Endothelial cell of umbilical vein (primary cell): ENCODE results near the gene NPY. TPM values are rescaled to one million over a fixed set of nuclear protein-coding genes. Genes with fewer than 3 reads are reported as not detected.

Experiments used
- BruUV-seq: library from RNA; stranded (reverse); fragments of 400-500 nt; replicated peaks from 2 replicates; lab custom pipeline; 2021; lab: Mats Ljungman, UMichigan
- CTCF ChIA-PET: fragments of 300-600, 350-600 bp; sonication (Branson Sonifier 250); formaldehyde crosslinking; loops from one replicate; lab custom pipeline; 2021; ENCODE audit warnings: antibody characterized with exemption, inconsistent platforms; lab: Charles Lee
- POLR2A ChIA-PET: fragments of 300-600, 350-600 bp; sonication (Branson Sonifier 250); formaldehyde crosslinking; loops from one replicate; lab custom pipeline; 2021; ENCODE audit warnings: antibody characterized with exemption, inconsistent platforms; lab: Charles Lee
- DNase-seq: peaks from one replicate; pipeline ENCODE4 v3.0.0-alpha.2; 2011; ENCODE audit warnings: low read depth, low spot score
- FAIRE-seq: peaks from 2 replicates; lab custom pipeline; 2011; peaks lifted over from hg19 to GRCh38; lab: Jason Lieb, UNC
- H2AFZ ChIP-seq: 2 replicates; pipeline ENCODE4 v1.6.0; 2012; ENCODE audit warnings: low read depth, low read length, control low read depth, inconsistent platforms
- H3K27ac ChIP-seq: 2 replicates; pipeline ENCODE4 v1.5.1; 2011; ENCODE audit warnings: low read depth, mild to moderate bottlenecking, control low read depth, low read length, moderate library complexity; ENCODE audit not compliant: insufficient read depth
- H3K27me3 ChIP-seq, 2 experiments: 2 replicates each; pipeline versions ENCODE4 v1.6.0 to v1.6.1; 2011; ENCODE audit warnings: low read length in 2 of 2, mixed read lengths in 1 of 2; ENCODE audit not compliant: control insufficient read depth in 2 of 2, insufficient read depth in 2 of 2
- H3K36me3 ChIP-seq, 2 experiments: 2 replicates in 1 of 2; 3 replicates in 1 of 2; pipeline ENCODE4 v1.5.1; 2011; ENCODE audit warnings: low read length in 2 of 2, mild to moderate bottlenecking in 1 of 2, moderate library complexity in 1 of 2; ENCODE audit not compliant: control insufficient read depth in 2 of 2, insufficient read depth in 2 of 2; ENCODE audit errors: extremely low read depth in 1 of 2
- H3K4me1 ChIP-seq: 3 replicates; pipeline ENCODE4 v1.5.1; 2011; ENCODE audit warnings: mild to moderate bottlenecking, low read length; ENCODE audit not compliant: control insufficient read depth, insufficient read depth; ENCODE audit errors: extremely low read depth
- H3K4me2 ChIP-seq: 2 replicates; pipeline ENCODE4 v1.6.1; 2011; ENCODE audit warnings: low read length, control low read depth, mixed read lengths; ENCODE audit not compliant: insufficient read depth
- H3K4me3 ChIP-seq, 3 experiments: fragments of 200-600 bp in 1 of 3; sonication (generic), shearing (Covaris generic) in 1 of 3; replicated peaks in 1 of 3; 2 replicates each; pipeline ENCODE4 v1.5.1; 2011 to 2016; ENCODE audit warnings: control low read depth in 3 of 3, low read length in 3 of 3, mild to moderate bottlenecking in 2 of 3, inconsistent platforms in 1 of 3, low read depth in 1 of 3, moderate library complexity in 1 of 3; ENCODE audit not compliant: insufficient read depth in 1 of 3
- H3K79me2 ChIP-seq: 2 replicates; pipeline ENCODE4 v1.6.0; 2012; ENCODE audit warnings: low read length, inconsistent platforms; ENCODE audit not compliant: control insufficient read depth, insufficient read depth
- H3K9ac ChIP-seq: replicated peaks from 2 replicates; pipeline ENCODE3; 2011; ENCODE audit warnings: low read length, control low read depth; ENCODE audit not compliant: insufficient read depth; ENCODE audit errors: extremely low read depth
- H3K9me1 ChIP-seq: replicated peaks from 3 replicates; pipeline ENCODE4 v1.6.0; 2011; ENCODE audit warnings: mild to moderate bottlenecking, low read length; ENCODE audit not compliant: control insufficient read depth, insufficient read depth; ENCODE audit errors: extremely low read depth
- H3K9me3 ChIP-seq: replicated peaks from 2 replicates; pipeline ENCODE4 v1.5.1; 2012; ENCODE audit warnings: low read length, inconsistent platforms; ENCODE audit not compliant: control insufficient read depth, insufficient read depth
- H4K20me1 ChIP-seq: replicated peaks from 2 replicates; pipeline ENCODE3; 2011; ENCODE audit warnings: mild to moderate bottlenecking, low read length; ENCODE audit not compliant: control insufficient read depth, insufficient read depth; ENCODE audit errors: extremely low read depth
- EZH2 ChIP-seq: IDR thresholded peaks from 2 replicates; pipeline ENCODE4 v1.6.1; 2012; ENCODE audit warnings: borderline replicate concordance, low read depth, mild to moderate bottlenecking, moderate library complexity, low read length, inconsistent platforms; ENCODE audit not compliant: severe bottlenecking
- FOS ChIP-seq: IDR thresholded peaks from 2 replicates; pipeline ENCODE4 v1.6.1; 2011; ENCODE audit warnings: mild to moderate bottlenecking, low read length, moderate library complexity, borderline replicate concordance; ENCODE audit not compliant: insufficient read depth
- GATA2 ChIP-seq: IDR thresholded peaks from 2 replicates; pipeline ENCODE4 v1.7.0; 2011; ENCODE audit warnings: low read depth, mild to moderate bottlenecking, moderate library complexity, mixed read lengths, low read length; ENCODE audit not compliant: insufficient read length, insufficient read depth
- JUN ChIP-seq: IDR thresholded peaks from 2 replicates; pipeline ENCODE4 v1.6.1; 2011; ENCODE audit warnings: borderline replicate concordance, low read depth; ENCODE audit not compliant: insufficient read length, insufficient read depth
- MYC ChIP-seq: IDR thresholded peaks from one replicate; pipeline ENCODE4 v1.6.1; 2011; ENCODE audit warnings: mild to moderate bottlenecking, low read depth, low read length
- POLR2A ChIP-seq: IDR thresholded peaks from 2 replicates; pipeline ENCODE4 v1.6.1; 2012; ENCODE audit warnings: low read depth, mild to moderate bottlenecking, control low read depth, low read length
- POLR2AphosphoS5 ChIP-seq: IDR thresholded peaks from 2 replicates; pipeline ENCODE4 v1.6.1; 2012; ENCODE audit warnings: low read depth, mild to moderate bottlenecking, control low read depth, low read length, moderate library complexity; ENCODE audit not compliant: insufficient read depth
- dilution Hi-C: fragments of 300-500 bp; cut with MboI; formaldehyde crosslinking; loops from one replicate; pipeline ENCODE4 v1.15.0; 2019; ENCODE audit warnings: low sequenced_read_pairs; ENCODE audit not compliant: extremely low pct_ligation_motif_present
- intact Hi-C: fragments of 100-400 bp; cut with micrococcal nuclease; formaldehyde crosslinking; loops from one replicate; pipeline ENCODE4 v1.10.0; 2022
- polyA plus RNA-seq, 4 experiments: library from polyadenylated mRNA; depleted of rRNA in 3 of 4; stranded (reverse) in 3 of 4; unstranded in 1 of 4; fragments of >200 nt; gene quantifications; 2 replicates each; pipeline versions ENCODE4 v1.2.1 to v1.2.3, GENCODE V29; 2011 to 2012; ENCODE audit warnings: missing spikeins in 1 of 4
- total RNA-seq: library from RNA; stranded (reverse); gene quantifications from 2 replicates; pipeline ENCODE4 v1.2.3, GENCODE V29; 2021
- TF ChIP-seq, protein P1 (sequence below), 2 donors: IDR thresholded peaks; 1 replicate in 1 of 2; 2 replicates in 1 of 2; pipeline ENCODE4 v1.5.1; 2011; ENCODE audit warnings: low read length in 2 of 2, mild to moderate bottlenecking in 2 of 2, moderate library complexity in 2 of 2, control low read depth in 1 of 2, inconsistent platforms in 1 of 2, low read depth in 1 of 2; ENCODE audit not compliant: insufficient read depth in 1 of 2; ENCODE audit errors: extremely low read depth in 1 of 2
- TF ChIP-seq, protein P2 (sequence below): IDR thresholded peaks from 2 replicates; pipeline ENCODE4 v1.6.1; 2011; ENCODE audit not compliant: insufficient read depth, insufficient read length

The NPY gene
- total and polyA plus RNA-seq, 2 donors (not counting 3 experiments of a cell fraction or from before 2014, with no cell fraction given) = not detected

DNA sequence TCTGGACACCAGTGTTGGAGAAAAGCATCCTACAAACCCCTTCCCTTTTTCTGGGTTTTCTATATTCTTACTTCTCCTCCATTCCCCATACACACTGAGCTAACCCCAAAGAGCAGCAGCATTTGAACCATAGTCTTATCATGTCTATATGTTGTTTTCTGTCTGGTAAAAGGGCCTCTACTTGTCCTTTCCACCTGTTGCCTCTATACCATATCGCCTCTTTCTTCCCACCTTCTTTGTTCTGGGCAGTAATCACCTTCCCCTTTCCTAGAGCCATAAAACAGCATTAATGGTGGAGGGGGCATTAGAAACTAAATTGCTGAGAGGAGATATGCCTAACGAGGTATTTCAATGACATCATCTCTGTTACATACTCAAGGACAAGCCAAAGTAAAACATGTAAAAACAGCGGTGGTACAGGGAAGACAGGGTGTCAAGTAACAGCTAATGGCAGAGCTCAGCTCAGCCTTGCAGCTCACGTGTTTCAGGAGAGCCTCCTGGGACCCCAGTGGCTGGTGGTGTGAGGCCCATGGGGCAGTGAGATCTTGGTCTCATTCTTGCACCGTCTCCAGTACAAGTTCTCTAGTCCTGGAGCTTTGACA, 20.6 kb downstream of the NPY start:
- POLR2A ChIA-PET = no interaction called here
- intact Hi-C loops (no loop called here), dilution Hi-C loops (no loop called here)
- no peak for DNase-seq
- H3K4me1 ChIP-seq = no peaks in the 10 kb centered on the region
- H3K4me3 ChIP-seq = no peak overlapping the region
- CTCF ChIA-PET = no interaction called here
- no peaks in the 10 kb centered on the region for H3K9me1 ChIP-seq
- no peaks in the 10 kb centered on the region for H3K36me3 ChIP-seq
- BruUV-seq = no TSS peak
- H4K20me1 ChIP-seq = no peaks in the 10 kb centered on the region
- no peak overlapping the region for H3K9ac ChIP-seq
- no peaks in the 10 kb centered on the region for H3K9me3 ChIP-seq
- no peaks in the 10 kb centered on the region for H3K27me3 ChIP-seq
- H2AFZ ChIP-seq = no peak overlapping the region
- no peak overlapping the region for H3K27ac ChIP-seq
- no peaks in the 10 kb centered on the region for H3K79me2 ChIP-seq
- H3K4me2 ChIP-seq = no peak overlapping the region
- no peak for FAIRE-seq
- TF ChIP-seq JUN (no peak), GATA2 (no peak), FOS (no peak), MYC (no peak), EZH2 (no peak), POLR2AphosphoS5 (no peak), POLR2A (no peak)
- TF ChIP-seq, protein P1, sequence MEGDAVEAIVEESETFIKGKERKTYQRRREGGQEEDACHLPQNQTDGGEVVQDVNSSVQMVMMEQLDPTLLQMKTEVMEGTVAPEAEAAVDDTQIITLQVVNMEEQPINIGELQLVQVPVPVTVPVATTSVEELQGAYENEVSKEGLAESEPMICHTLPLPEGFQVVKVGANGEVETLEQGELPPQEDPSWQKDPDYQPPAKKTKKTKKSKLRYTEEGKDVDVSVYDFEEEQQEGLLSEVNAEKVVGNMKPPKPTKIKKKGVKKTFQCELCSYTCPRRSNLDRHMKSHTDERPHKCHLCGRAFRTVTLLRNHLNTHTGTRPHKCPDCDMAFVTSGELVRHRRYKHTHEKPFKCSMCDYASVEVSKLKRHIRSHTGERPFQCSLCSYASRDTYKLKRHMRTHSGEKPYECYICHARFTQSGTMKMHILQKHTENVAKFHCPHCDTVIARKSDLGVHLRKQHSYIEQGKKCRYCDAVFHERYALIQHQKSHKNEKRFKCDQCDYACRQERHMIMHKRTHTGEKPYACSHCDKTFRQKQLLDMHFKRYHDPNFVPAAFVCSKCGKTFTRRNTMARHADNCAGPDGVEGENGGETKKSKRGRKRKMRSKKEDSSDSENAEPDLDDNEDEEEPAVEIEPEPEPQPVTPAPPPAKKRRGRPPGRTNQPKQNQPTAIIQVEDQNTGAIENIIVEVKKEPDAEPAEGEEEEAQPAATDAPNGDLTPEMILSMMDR (IDR thresholded peaks at IDR 0.05; ENCODE audit: extremely low read depth in 1 of 2, insufficient read depth in 1 of 2, low read depth in 1 of 2, low read length in 2 of 2) = no peak
- TF ChIP-seq, protein P2, sequence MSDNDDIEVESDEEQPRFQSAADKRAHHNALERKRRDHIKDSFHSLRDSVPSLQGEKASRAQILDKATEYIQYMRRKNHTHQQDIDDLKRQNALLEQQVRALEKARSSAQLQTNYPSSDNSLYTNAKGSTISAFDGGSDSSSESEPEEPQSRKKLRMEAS = no peak
